Duodenal mucosa (tissue), 2 donors: ENCODE measurements around the gene PYDC2.

Experiments used
- H3K27ac ChIP-seq: one replicate; pipeline ENCODE4 v1.7.0; 2013; ENCODE audit warnings: low read depth, low read length
- H3K27me3 ChIP-seq, 2 donors: one replicate each; pipeline ENCODE4 v1.7.0; 2013; ENCODE audit warnings: low read length in 2 of 2, control low read depth in 1 of 2; ENCODE audit not compliant: insufficient read depth in 2 of 2, control insufficient read depth in 1 of 2
- H3K36me3 ChIP-seq, 2 donors: one replicate each; pipeline ENCODE4 v1.7.0; 2013; ENCODE audit warnings: low read length in 2 of 2, control low read depth in 1 of 2; ENCODE audit not compliant: insufficient read depth in 2 of 2, control insufficient read depth in 1 of 2
- H3K4me1 ChIP-seq, 2 donors: one replicate each; pipeline ENCODE4 v1.7.0; 2013; ENCODE audit warnings: low read length in 2 of 2, control low read depth in 1 of 2; ENCODE audit not compliant: insufficient read depth in 2 of 2, control insufficient read depth in 1 of 2
- H3K4me3 ChIP-seq, 2 donors: one replicate each; pipeline ENCODE4 v1.7.0; 2013; ENCODE audit warnings: low read length in 2 of 2, low read depth in 1 of 2
- H3K9ac ChIP-seq, 2 donors: one replicate each; pipeline ENCODE4 v1.7.0; 2013; ENCODE audit warnings: low read length in 2 of 2, low read depth in 1 of 2
- H3K9me3 ChIP-seq, 2 donors: one replicate each; pipeline ENCODE4 v1.7.0; 2013; ENCODE audit warnings: low read length in 2 of 2, control low read depth in 1 of 2; ENCODE audit not compliant: control insufficient read depth in 1 of 2

The PYDC2 gene

GRCh38 chr3:191499307-191500080 is 38.5 kb downstream of the PYDC2 start:
- Histone ChIP-seq H3K4me3 (peak overlapping the region; percentile 33 to 58), H3K27ac (no peak overlapping the region), H3K9ac (peak overlapping the region in 1 of 2 donors; percentile 32), H3K36me3 (no peaks in the 10 kb centered on the region), H3K27me3 (no peaks in the 10 kb centered on the region), H3K9me3 (no peaks in the 10 kb centered on the region), H3K4me1 (peaks cover 0 to 11% of the 10 kb centered on the region in 2 donors)

DNA sequence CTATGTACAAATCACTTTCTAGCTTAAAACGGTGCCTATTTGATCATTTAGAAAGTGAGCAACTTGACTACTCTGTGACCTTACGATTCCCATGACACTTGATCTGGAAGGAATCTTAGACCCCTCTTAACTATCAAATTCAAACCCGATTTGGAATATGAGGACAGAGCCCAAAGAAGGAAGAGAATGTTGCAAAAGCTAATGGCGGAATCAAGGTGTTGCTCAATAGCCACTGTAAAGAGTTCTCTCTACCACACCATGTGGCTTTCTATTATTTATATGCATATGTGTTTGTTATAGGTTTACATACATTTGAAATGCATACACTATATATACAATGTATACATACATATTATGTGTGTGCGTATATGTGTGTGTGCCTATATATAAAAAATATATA is 39.9 kb downstream of the PYDC2 start:
- Histone ChIP-seq H3K9ac (no peak overlapping the region), H3K27me3 (no peaks in the 10 kb centered on the region), H3K27ac (no peak overlapping the region), H3K4me1 (peaks cover 0 to 11% of the 10 kb centered on the region in 2 donors), H3K9me3 (no peaks in the 10 kb centered on the region), H3K4me3 (no peak overlapping the region), H3K36me3 (no peaks in the 10 kb centered on the region)

DNA sequence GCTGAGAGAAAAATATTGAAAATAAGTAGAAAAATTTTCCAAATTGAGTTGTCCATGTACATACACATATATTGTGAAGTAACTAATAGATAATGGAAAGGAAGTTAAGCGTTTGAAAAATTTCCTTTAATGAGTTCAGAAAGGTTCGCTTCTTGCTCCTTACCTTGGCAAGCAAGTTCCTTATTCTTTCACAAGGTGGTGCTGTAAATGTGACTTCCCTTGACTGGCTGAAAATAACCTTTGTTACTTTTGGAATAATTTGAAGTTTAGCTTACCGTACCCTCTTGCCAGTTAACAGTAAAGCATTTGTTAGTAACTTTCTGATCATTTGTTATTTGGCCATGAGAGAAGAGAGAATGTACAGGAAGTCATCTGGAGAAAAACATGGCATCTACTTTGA is 41.6 kb downstream of the PYDC2 start:
- no peaks in the 10 kb centered on the region for H3K27me3 ChIP-seq
- H3K27ac ChIP-seq = no peak overlapping the region
- no peaks in the 10 kb centered on the region for H3K36me3 ChIP-seq
- peaks cover 0 to 11% of the 10 kb centered on the region in 2 donors for H3K4me1 ChIP-seq
- no peak overlapping the region for H3K4me3 ChIP-seq
- no peaks in the 10 kb centered on the region for H3K9me3 ChIP-seq
- H3K9ac ChIP-seq = no peak overlapping the region

DNA sequence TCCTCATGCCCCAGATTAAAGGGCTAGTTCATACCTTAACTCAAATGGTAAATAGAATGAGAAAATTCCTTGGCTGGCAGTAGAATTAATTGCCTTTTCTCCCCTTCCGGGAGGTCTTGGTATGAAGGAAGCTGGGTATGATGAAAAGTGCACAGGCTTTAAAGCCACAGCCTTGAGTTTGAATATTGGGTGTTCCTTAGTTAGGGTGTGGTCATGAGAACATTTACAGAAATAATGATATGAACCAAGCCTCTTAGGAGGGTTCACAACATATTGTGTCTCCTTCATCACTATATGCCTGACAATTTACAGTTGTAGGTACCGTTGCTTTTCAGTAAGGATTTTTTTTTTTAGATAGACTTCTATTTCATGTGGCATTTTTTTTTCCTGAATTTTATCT is 48.1 kb downstream of the PYDC2 start:
- Histone ChIP-seq H3K4me3 (no peak overlapping the region), H3K9me3 (no peaks in the 10 kb centered on the region)

More for the DNA sequence above, 48.1 kb downstream of the PYDC2 start:
- no peak overlapping the region for H3K9ac ChIP-seq
- H3K36me3 ChIP-seq = no peaks in the 10 kb centered on the region
- peaks cover 0 to 4% of the 10 kb centered on the region in 2 donors for H3K4me1 ChIP-seq
- H3K27me3 ChIP-seq = no peaks in the 10 kb centered on the region
- no peak overlapping the region for H3K27ac ChIP-seq
